Duodenal mucosa (tissue), 2 donors: Measurements from ENCODE around the gene MAS1L.

Experiments
- H3K27ac ChIP-seq: one replicate; pipeline ENCODE4 v1.7.0; 2013; ENCODE audit warnings: low read depth, low read length
- H3K27me3 ChIP-seq, 2 donors: one replicate each; pipeline ENCODE4 v1.7.0; 2013; ENCODE audit warnings: low read length in 2 of 2, control low read depth in 1 of 2; ENCODE audit not compliant: insufficient read depth in 2 of 2, control insufficient read depth in 1 of 2
- H3K36me3 ChIP-seq, 2 donors: one replicate each; pipeline ENCODE4 v1.7.0; 2013; ENCODE audit warnings: low read length in 2 of 2, control low read depth in 1 of 2; ENCODE audit not compliant: insufficient read depth in 2 of 2, control insufficient read depth in 1 of 2
- H3K4me1 ChIP-seq, 2 donors: one replicate each; pipeline ENCODE4 v1.7.0; 2013; ENCODE audit warnings: low read length in 2 of 2, control low read depth in 1 of 2; ENCODE audit not compliant: insufficient read depth in 2 of 2, control insufficient read depth in 1 of 2
- H3K4me3 ChIP-seq, 2 donors: one replicate each; pipeline ENCODE4 v1.7.0; 2013; ENCODE audit warnings: low read length in 2 of 2, low read depth in 1 of 2
- H3K9ac ChIP-seq, 2 donors: one replicate each; pipeline ENCODE4 v1.7.0; 2013; ENCODE audit warnings: low read length in 2 of 2, low read depth in 1 of 2
- H3K9me3 ChIP-seq, 2 donors: one replicate each; pipeline ENCODE4 v1.7.0; 2013; ENCODE audit warnings: low read length in 2 of 2, control low read depth in 1 of 2; ENCODE audit not compliant: control insufficient read depth in 1 of 2

Gene MAS1L

DNA sequence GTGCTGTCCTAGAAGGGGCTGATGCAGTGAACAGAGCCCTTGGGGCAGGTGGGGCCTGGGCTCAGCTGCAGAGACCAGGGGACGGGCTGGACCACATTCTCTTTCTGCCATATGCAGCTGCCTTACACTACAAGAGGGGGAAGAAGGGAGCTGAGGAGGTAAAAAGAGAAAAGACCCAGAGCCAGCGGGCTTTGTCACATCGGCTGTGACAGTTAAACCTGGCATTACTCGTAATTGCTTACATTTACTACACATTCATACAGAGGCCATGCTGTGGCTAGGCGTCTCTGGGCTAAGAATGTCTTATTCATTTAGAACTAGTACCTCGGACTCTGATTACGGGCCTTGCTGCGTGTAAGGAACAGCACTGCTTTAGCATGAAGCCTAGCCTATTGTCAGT is 12.8 kb upstream of the MAS1L start:
- no peaks in the 10 kb centered on the region for H3K36me3 ChIP-seq
- H3K4me1 ChIP-seq: no peaks in the 10 kb centered on the region
- no peaks in the 10 kb centered on the region for H3K27me3 ChIP-seq
- no peak overlapping the region for H3K4me3 ChIP-seq
- no peaks in the 10 kb centered on the region for H3K9me3 ChIP-seq
- no peak overlapping the region for H3K27ac ChIP-seq
- H3K9ac ChIP-seq: no peak overlapping the region

DNA sequence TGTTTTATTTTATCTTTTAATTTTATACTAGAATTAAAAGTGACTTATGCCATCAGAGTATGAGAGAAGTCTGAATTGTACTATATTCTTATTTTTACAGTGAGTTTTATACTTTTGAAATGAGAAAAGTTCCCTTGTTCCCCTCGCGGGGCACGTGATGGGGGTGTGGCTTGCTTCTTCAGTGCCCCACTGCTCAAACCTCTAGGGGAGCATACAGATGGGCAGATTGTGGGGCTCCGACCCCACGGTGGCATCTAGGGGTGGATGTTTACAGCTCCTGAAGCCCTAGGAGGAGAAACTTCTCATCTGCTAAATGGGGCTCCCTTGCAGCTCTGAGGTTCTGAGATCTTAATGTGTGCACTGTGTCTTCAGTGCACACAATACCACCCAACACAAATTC is 11.9 kb upstream of the MAS1L start:
- no peak overlapping the region for H3K27ac ChIP-seq
- no peak overlapping the region for H3K4me3 ChIP-seq
- H3K4me1 ChIP-seq: no peaks in the 10 kb centered on the region
- H3K9ac ChIP-seq: no peak overlapping the region
- no peaks in the 10 kb centered on the region for H3K36me3 ChIP-seq
- H3K9me3 ChIP-seq: no peaks in the 10 kb centered on the region
- no peaks in the 10 kb centered on the region for H3K27me3 ChIP-seq

- Histone ChIP-seq H3K27ac (no peak overlapping the region), H3K9me3 (no peaks in the 10 kb centered on the region), H3K4me3 (no peak overlapping the region), H3K9ac (no peak overlapping the region), H3K36me3 (no peaks in the 10 kb centered on the region), H3K27me3 (no peaks in the 10 kb centered on the region), H3K4me1 (no peaks in the 10 kb centered on the region)
Observed at GRCh38 chr6:29496961-29497360, 9.2 kb upstream of the MAS1L start.

GRCh38 chr6:29495571-29495970 is 7.8 kb upstream of the MAS1L start:
- H3K4me3 ChIP-seq: no peak overlapping the region
- no peak overlapping the region for H3K27ac ChIP-seq
- no peaks in the 10 kb centered on the region for H3K27me3 ChIP-seq
- no peaks in the 10 kb centered on the region for H3K9me3 ChIP-seq
- no peak overlapping the region for H3K9ac ChIP-seq
- no peaks in the 10 kb centered on the region for H3K4me1 ChIP-seq
- H3K36me3 ChIP-seq: no peaks in the 10 kb centered on the region

GRCh38 chr6:29494131-29494530 is 6.4 kb upstream of the MAS1L start:
- H3K9me3 ChIP-seq: no peaks in the 10 kb centered on the region
- no peaks in the 10 kb centered on the region for H3K4me1 ChIP-seq
- H3K36me3 ChIP-seq: no peaks in the 10 kb centered on the region
- H3K27ac ChIP-seq: no peak overlapping the region
- H3K4me3 ChIP-seq: no peak overlapping the region
- H3K9ac ChIP-seq: no peak overlapping the region
- H3K27me3 ChIP-seq: no peaks in the 10 kb centered on the region

- no peak overlapping the region for H3K4me3 ChIP-seq
- no peak overlapping the region for H3K9ac ChIP-seq
- H3K36me3 ChIP-seq: no peaks in the 10 kb centered on the region
- H3K9me3 ChIP-seq: no peaks in the 10 kb centered on the region
- no peaks in the 10 kb centered on the region for H3K4me1 ChIP-seq
- no peak overlapping the region for H3K27ac ChIP-seq
- H3K27me3 ChIP-seq: no peaks in the 10 kb centered on the region
Observed at GRCh38 chr6:29493261-29493660, 5.5 kb upstream of the MAS1L start.

GRCh38 chr6:29491574-29491973 is 3.8 kb upstream of the MAS1L start:
- Histone ChIP-seq H3K9ac (no peak overlapping the region), H3K36me3 (no peaks in the 10 kb centered on the region), H3K4me3 (no peak overlapping the region), H3K9me3 (no peaks in the 10 kb centered on the region), H3K27me3 (no peaks in the 10 kb centered on the region), H3K4me1 (no peaks in the 10 kb centered on the region), H3K27ac (no peak overlapping the region)

DNA sequence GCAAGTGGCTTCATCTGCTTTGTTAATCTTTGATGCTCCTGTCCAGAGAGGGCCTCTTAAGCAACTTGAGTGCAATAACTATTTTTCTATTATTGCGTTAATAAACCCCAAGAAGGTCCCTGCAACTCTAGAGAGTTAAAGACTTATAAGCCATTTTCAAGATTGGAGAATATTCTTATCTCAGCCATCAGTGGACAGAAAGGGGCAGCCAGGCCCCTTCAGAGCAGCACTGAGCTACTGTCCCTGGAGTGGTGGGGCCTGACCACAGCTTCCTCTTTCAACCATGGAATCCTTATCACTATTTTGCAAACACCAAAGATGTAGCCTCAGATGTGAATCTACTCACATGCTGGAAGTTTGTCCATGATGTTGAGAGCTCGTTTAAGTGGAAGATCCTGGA is 2.8 kb upstream of the MAS1L start:
- no peaks in the 10 kb centered on the region for H3K27me3 ChIP-seq
- no peak overlapping the region for H3K27ac ChIP-seq
- H3K9me3 ChIP-seq: no peaks in the 10 kb centered on the region
- H3K36me3 ChIP-seq: no peaks in the 10 kb centered on the region
- no peaks in the 10 kb centered on the region for H3K4me1 ChIP-seq
- H3K9ac ChIP-seq: no peak overlapping the region
- H3K4me3 ChIP-seq: no peak overlapping the region

GRCh38 chr6:29490055-29490454 is 2.3 kb upstream of the MAS1L start:
- Histone ChIP-seq H3K27ac (no peak overlapping the region), H3K9me3 (no peaks in the 10 kb centered on the region), H3K4me1 (no peaks in the 10 kb centered on the region), H3K9ac (no peak overlapping the region), H3K4me3 (no peak overlapping the region), H3K36me3 (no peaks in the 10 kb centered on the region), H3K27me3 (no peaks in the 10 kb centered on the region)

- no peaks in the 10 kb centered on the region for H3K4me1 ChIP-seq
- no peak overlapping the region for H3K27ac ChIP-seq
- H3K4me3 ChIP-seq: no peak overlapping the region
Observed at GRCh38 chr6:29489286-29489685, 1.5 kb upstream of the MAS1L start.

GRCh38 chr6:29488874-29489273 is 1.1 kb upstream of the MAS1L start:
- Histone ChIP-seq H3K4me1 (no peaks in the 10 kb centered on the region), H3K27ac (no peak overlapping the region), H3K36me3 (no peaks in the 10 kb centered on the region), H3K9ac (no peak overlapping the region), H3K9me3 (no peaks in the 10 kb centered on the region), H3K27me3 (no peaks in the 10 kb centered on the region), H3K4me3 (no peak overlapping the region)

More at GRCh38 chr6:29489286-29489685, 1.5 kb upstream of the MAS1L start:
- no peak overlapping the region for H3K9ac ChIP-seq
- no peaks in the 10 kb centered on the region for H3K36me3 ChIP-seq
- no peaks in the 10 kb centered on the region for H3K27me3 ChIP-seq
- no peaks in the 10 kb centered on the region for H3K9me3 ChIP-seq
